ENCODE measurements around the gene EEIG2. TPM values are rescaled to one million over a fixed set of nuclear protein-coding genes. Genes with fewer than 3 reads are reported as not detected.

Gene EEIG2
- total and polyA plus RNA-seq, 2 of the 13 experiments (the other 11 are each of a cell fraction or from before 2014, with no cell fraction given): 0.90 to 3.2 TPM

DNA sequence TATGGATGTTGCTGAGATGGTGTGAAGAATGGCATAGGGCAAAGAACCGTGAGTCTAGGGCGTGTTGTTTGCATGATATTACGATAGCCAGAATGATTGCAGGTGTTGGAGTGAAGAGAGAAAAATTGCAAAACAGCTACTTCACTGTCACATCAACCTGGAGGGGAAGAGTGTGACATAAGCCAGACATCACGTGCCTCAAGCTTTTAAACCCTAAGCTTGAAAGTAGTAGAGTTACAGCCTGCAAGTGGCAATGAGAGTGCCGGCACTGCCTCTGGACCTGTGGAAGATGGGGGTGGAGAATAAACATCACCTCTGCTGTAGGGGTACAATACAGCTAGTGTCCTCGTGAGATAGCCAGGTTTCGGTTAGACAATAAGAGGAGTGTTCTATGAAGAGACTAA, 11.1 kb downstream of the EEIG2 start:
- WGBS (ENCODE audit: low lambda C conversion rate): under 1% methylated on average over 7 of the region's 7 CpGs
- ATAC-seq: peak; percentile 94
- no peak overlapping the region for H2AFZ ChIP-seq (ENCODE audit: low read length)
- CTCF ChIA-PET (ENCODE audit: low intra/inter-chr PET ratio, low total read pairs): no interaction called here
- peak; percentile 80 for DNase-seq (ENCODE audit: low spot score)
- intact Hi-C loops (cut with micrococcal nuclease; ENCODE audit: unreplicated experiment) (loop anchor here (2.0 kb wide), 1 partner anchor 14 kb away; no protein-coding TSS in a partner anchor), in situ Hi-C loops (cut with HindIII; ENCODE audit: extremely low pct_ligation_motif_present, low pct_unique_long_range_greater_than_20kb) (loop anchor here (25.0 kb wide), 1 partner anchor 784 kb away; no protein-coding TSS in a partner anchor)
- peak overlapping the region; percentile 71 for H3K4me2 ChIP-seq (ENCODE audit: low read depth, low read length)
- H3K79me2 ChIP-seq (ENCODE audit: insufficient read depth, low read length): no peaks in the 10 kb centered on the region
- H3K9ac ChIP-seq (ENCODE audit: insufficient read depth, low read depth, low read length): no peak overlapping the region
- H3K27ac ChIP-seq (ENCODE audit: extremely low read length, insufficient read depth, low read length): no peak overlapping the region
- FAIRE-seq: no peak
- peaks cover 26% of the 10 kb centered on the region for H3K4me1 ChIP-seq (ENCODE audit: insufficient read depth, low read length)
- H3K36me3 ChIP-seq (replicated peaks in 1 of 2; ENCODE audit: control insufficient read depth in 1 of 2, insufficient read depth in 2 of 2, low read length in 2 of 2): no peaks in the 10 kb centered on the region
- no peak overlapping the region; a peak in 1 of 6 replicates for H3K4me3 ChIP-seq (replicated peaks in 1 of 3; ENCODE audit: insufficient read depth in 1 of 3, low read depth in 2 of 3, low read length in 3 of 3)
- no peaks in the 10 kb centered on the region for H3K9me3 ChIP-seq (ENCODE audit: low read length)
- peaks cover 4% of the 10 kb centered on the region; the same call in 1 of the 2 replicates for H4K20me1 ChIP-seq (ENCODE audit: insufficient read depth, low read length)
- H3K27me3 ChIP-seq (ENCODE audit: control insufficient read depth in 1 of 2, insufficient read depth in 2 of 2, low read length in 2 of 2): no peaks in the 10 kb centered on the region
- BruUV-seq (replicated peaks): no TSS peak
- POLR2A ChIA-PET: no interaction called here
- TF ChIP-seq, protein P1, sequence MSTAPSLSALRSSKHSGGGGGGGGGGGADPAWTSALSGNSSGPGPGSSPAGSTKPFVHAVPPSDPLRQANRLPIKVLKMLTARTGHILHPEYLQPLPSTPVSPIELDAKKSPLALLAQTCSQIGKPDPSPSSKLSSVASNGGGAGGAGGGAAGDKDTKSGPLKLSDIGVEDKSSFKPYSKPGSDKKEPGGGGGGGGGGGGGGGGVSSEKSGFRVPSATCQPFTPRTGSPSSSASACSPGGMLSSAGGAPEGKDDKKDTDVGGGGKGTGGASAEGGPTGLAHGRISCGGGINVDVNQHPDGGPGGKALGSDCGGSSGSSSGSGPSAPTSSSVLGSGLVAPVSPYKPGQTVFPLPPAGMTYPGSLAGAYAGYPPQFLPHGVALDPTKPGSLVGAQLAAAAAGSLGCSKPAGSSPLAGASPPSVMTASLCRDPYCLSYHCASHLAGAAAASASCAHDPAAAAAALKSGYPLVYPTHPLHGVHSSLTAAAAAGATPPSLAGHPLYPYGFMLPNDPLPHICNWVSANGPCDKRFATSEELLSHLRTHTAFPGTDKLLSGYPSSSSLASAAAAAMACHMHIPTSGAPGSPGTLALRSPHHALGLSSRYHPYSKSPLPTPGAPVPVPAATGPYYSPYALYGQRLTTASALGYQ (CRISPR knock-in tag; IDR thresholded peaks at IDR 0.05): 0 out of 2 replicates have a peak, but pooled peaks have one; percentile 43
- 0 out of 2 replicates have a peak, but pooled peaks have one; percentile 44 for TF ChIP-seq ZNF589 (CRISPR knock-in tag; conservative IDR thresholded peaks at IDR 0.05)
- TF ChIP-seq, protein P2, sequence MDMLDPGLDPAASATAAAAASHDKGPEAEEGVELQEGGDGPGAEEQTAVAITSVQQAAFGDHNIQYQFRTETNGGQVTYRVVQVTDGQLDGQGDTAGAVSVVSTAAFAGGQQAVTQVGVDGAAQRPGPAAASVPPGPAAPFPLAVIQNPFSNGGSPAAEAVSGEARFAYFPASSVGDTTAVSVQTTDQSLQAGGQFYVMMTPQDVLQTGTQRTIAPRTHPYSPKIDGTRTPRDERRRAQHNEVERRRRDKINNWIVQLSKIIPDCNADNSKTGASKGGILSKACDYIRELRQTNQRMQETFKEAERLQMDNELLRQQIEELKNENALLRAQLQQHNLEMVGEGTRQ (IDR thresholded peaks at IDR 0.05; ENCODE audit: low read depth, low read length): peak; percentile 70
- TF ChIP-seq, protein P2 (CRISPR knock-in tag; IDR thresholded peaks at IDR 0.05; ENCODE audit: borderline replicate concordance): peak; percentile 60; the same call in 1 of the 2 replicates
- no peak for TF ChIP-seq PTBP1 (IDR thresholded peaks at IDR 0.05; ENCODE audit: low read depth, low read length, poor library complexity, severe bottlenecking)
- 0 out of 2 replicates have a peak, but pooled peaks have one; percentile 11 for TF ChIP-seq SAP130 (CRISPR knock-in tag; IDR thresholded peaks at IDR 0.05; ENCODE audit: low read depth)
- TF ChIP-seq, protein P3, sequence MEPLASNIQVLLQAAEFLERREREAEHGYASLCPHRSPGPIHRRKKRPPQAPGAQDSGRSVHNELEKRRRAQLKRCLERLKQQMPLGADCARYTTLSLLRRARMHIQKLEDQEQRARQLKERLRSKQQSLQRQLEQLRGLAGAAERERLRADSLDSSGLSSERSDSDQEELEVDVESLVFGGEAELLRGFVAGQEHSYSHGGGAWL (CRISPR knock-in tag; IDR thresholded peaks at IDR 0.05): no peak
- no peak for TF ChIP-seq NONO (IDR thresholded peaks at IDR 0.05)
- 0 out of 2 replicates have a peak, but pooled peaks have one; percentile 39 for TF ChIP-seq NONO (CRISPR knock-in tag; conservative IDR thresholded peaks at IDR 0.05)
- TF ChIP-seq TBX2 (CRISPR knock-in tag; IDR thresholded peaks at IDR 0.05; ENCODE audit: borderline replicate concordance): peak; percentile 84; the same call in 1 of the 2 replicates
- 0 out of 2 replicates have a peak, but pooled peaks have one; percentile 27 for TF ChIP-seq FOSL2 (CRISPR knock-in tag; IDR thresholded peaks at IDR 0.05)
- TF ChIP-seq ZMYM4 (CRISPR knock-in tag; IDR thresholded peaks at IDR 0.05): peak; percentile 28; the same call in 1 of the 2 replicates
- peak; percentile 26; the same call in 1 of the 2 replicates for TF ChIP-seq ZNF574 (CRISPR knock-in tag; IDR thresholded peaks at IDR 0.05)
- peak; percentile 46; the same call in 1 of the 2 replicates for TF ChIP-seq HMG20A (CRISPR knock-in tag; IDR thresholded peaks at IDR 0.05; ENCODE audit: borderline replicate concordance)
- no peak for TF ChIP-seq TOE1 (CRISPR knock-in tag; IDR thresholded peaks at IDR 0.05)
- peak; percentile 81; the same call in 1 of the 2 replicates for TF ChIP-seq SP5 (CRISPR knock-in tag; IDR thresholded peaks at IDR 0.05; ENCODE audit: borderline replicate concordance, low read depth)
- no peak for TF ChIP-seq FOXA1 (IDR thresholded peaks at IDR 0.05)
- TF ChIP-seq FOXA1 (CRISPR knock-in tag; IDR thresholded peaks at IDR 0.05): peak; percentile 27; the same call in 1 of the 2 replicates
